HG02870 (cell line): ENCODE results near the gene CIT.
A peak's percentile ranks its signal among the peaks of the same experiment; 100 is the strongest.
"Not testable (repeated sequence)": the region's sequence is repeated elsewhere in the genome, so short reads cannot be mapped to it uniquely, and the experiment has no call there.

Experiments used
- ATAC-seq: cut with Tn5 transposase; IDR thresholded peaks from one replicate; pipeline ENCODE4 v1.9.1; 2021; ENCODE audit warnings: mild to moderate bottlenecking, moderate library complexity; ENCODE audit not compliant: unreplicated experiment

Gene CIT, protein sequence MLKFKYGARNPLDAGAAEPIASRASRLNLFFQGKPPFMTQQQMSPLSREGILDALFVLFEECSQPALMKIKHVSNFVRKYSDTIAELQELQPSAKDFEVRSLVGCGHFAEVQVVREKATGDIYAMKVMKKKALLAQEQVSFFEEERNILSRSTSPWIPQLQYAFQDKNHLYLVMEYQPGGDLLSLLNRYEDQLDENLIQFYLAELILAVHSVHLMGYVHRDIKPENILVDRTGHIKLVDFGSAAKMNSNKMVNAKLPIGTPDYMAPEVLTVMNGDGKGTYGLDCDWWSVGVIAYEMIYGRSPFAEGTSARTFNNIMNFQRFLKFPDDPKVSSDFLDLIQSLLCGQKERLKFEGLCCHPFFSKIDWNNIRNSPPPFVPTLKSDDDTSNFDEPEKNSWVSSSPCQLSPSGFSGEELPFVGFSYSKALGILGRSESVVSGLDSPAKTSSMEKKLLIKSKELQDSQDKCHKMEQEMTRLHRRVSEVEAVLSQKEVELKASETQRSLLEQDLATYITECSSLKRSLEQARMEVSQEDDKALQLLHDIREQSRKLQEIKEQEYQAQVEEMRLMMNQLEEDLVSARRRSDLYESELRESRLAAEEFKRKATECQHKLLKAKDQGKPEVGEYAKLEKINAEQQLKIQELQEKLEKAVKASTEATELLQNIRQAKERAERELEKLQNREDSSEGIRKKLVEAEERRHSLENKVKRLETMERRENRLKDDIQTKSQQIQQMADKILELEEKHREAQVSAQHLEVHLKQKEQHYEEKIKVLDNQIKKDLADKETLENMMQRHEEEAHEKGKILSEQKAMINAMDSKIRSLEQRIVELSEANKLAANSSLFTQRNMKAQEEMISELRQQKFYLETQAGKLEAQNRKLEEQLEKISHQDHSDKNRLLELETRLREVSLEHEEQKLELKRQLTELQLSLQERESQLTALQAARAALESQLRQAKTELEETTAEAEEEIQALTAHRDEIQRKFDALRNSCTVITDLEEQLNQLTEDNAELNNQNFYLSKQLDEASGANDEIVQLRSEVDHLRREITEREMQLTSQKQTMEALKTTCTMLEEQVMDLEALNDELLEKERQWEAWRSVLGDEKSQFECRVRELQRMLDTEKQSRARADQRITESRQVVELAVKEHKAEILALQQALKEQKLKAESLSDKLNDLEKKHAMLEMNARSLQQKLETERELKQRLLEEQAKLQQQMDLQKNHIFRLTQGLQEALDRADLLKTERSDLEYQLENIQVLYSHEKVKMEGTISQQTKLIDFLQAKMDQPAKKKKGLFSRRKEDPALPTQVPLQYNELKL (N-terminal part only)

DNA sequence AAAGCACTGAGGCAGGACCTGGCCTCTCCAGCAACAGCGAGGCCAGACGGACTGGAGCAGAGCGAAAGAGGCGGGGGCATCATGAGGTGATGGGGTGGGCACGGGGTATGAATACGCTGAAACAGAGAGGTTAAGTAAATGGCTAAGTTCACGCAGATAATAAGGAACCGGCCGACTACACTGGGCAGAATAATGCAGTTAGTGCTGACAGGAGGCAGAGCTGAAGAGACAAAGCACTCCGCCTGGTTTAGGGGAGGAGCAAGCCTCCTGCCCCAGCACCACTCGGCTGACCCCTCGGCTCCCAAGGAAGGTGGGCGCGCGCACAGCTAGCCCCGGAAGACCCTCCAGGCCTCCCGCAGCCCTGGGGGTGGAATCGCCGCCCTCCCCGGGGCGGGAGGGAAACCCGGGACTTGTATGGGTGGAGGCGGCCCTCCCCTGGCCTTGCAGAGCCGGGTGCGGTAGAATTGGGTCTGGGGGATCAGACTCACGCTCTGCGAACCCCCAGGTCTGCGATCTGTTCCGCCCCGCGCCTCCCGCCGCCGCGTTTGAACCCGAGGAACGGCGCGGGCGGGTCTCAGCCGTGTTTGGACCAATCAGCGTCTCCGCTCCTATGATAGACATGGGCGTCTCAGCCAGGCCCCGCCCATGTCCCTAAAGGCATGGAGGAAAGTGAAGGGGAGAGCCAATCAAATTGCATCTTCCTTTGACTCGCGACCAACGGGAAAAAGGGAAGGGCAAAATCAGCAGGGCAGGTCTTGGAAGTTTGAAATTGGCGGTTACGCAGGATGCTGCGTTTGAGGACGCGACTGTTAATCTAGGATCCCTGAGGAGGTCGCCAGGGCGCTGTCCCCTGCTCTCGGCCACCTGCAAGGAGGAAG lies at the start of gene CIT:
Gene CIT (minus strand): TSS at position 560 of the 878 bp plus-strand sequence. CDS start 1,152 bp downstream, outside the sequence.
- peak; percentile 100 for ATAC-seq

DNA sequence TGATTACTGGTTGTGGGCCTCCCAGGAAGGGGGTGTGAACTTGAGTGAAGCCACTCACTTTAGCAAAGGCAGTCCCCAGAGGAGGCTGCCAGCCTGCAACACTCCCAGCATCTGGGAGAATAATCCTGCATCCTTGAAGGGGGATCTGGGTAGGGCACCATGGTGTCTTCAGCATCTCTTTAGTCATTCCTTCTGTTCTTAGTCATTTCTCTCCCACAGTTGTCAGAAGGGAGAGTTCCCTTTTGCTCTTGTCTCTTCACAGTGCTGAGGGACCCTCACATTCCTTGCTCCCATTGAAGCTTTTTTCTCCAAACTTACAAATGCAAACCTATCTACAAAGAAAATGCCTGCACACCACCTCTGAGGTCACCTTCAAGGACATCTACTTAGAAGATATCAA lies 48.1 kb upstream of the CIT start:
- ATAC-seq = no peak

DNA sequence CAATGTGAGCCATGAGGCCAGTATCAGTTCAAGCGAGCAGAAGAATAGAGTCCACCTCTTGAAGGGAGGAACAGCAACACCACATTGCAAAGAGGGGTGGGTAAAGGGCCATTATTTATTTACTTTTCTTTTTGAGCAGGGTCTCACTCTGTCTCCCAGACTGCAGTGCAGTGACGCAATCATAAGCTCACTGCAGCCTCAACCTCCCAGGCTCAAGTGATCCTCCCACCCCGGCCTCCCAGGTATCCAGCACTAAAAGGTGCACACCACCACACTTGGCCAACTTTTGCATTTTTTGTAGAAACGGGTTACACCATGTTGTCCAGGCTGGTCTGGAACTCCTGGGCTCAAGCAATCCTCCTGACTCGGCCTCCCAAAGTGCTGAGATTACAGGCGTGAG lies 42.9 kb upstream of the CIT start:
- ATAC-seq = no peak

DNA sequence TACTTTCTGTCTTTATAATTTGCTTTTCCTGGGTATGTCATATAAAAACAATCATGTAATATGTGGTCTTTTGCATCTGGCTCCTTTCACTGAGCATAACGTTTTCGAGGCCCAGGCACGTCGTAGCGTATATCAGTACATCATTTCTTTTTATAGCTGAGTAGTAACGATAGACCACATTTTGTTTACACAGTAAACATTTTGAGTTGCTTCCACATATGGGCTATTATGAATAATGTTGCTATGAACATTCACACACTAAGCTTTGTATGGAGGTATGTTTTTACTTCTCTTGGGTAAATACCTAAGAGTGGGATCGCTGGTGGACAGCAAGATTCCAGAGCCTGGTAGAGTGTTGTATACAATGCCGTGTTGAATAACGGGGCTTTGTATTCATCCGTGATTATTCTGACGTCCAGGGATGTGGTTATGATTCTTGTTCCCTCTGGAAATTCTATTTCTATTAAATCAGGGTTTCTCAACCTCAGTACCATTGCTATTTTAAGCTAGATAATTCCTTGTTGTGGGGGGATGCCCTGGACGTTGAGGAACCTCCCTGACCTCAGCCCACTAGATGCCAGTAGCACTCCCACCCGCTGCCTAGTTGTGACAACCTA lies 38.9 kb upstream of the CIT start:
- no peak for ATAC-seq

DNA sequence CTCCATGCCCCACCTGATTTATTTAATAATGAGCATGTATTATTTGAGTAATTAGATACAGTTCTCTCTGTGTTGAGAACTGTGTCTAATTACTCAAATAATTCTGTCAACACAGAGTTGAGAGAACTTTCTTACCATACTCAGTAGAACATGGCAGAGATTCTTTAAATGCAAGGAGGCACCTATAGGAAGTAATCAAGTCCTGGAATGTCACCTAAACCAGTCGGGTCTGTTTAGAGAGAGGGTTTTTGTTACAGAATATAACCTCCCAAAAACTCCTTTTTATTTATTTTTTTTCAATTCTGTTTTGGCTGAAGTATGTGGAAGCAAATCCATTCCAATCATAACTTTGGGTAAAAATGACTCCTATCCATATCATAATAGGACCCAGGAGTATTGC lies 37.5 kb upstream of the CIT start:
- no peak for ATAC-seq

DNA sequence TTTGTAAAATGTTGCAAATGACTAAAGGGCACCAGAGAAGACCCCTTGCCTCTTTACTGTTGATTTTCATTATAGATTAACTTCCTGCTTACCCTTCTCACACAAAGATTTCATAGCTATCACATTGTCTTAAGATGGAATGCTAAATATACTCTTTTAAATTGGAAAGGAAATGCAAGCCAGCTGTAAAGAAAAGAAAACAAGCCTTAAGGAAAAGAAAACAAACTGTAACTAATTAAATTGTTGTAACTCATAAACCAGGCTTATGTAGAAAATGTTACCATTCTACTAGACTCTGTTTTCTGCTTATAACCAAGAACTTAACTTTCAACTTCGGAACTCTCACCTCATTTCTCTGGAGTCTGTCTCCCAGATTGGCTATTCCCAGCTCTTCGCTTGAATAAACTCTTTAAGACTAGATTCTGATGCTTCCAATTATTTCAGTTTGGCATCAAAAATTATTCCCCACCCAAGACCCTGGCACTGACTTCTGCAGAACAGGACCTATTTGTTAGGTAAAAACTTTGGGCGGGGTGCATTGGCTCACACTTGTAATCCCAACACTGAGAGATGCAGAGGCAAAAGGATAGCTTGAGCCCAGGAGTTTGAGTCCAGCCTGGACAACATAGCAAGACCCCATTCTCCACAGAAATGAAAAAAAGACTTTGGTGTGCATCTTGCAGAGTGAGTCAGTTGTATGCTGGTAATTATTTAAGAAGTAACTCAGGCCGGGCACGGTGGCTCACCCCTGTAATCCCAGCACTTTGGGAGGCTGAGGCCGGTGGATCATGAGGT lies 36.6 kb upstream of the CIT start:
- no peak for ATAC-seq

DNA sequence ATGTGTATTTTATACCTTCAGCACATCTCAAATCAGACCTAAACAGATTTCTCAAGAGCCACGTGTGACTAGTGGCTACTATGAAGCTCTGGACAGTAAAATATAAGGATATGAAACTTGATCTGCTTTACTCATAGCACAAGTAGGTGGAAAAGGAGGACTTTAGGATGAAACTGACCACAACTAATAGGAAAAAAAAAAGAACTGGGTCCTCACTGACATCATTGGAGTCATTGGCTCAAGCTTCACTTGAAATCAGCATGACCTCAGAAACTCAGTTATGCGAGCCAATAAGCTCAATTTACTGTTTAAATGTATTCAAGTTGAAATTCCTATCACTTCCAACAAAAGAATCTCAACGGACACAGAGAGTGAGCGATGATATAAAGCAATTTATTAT lies 34.1 kb upstream of the CIT start:
- ATAC-seq = no peak

DNA sequence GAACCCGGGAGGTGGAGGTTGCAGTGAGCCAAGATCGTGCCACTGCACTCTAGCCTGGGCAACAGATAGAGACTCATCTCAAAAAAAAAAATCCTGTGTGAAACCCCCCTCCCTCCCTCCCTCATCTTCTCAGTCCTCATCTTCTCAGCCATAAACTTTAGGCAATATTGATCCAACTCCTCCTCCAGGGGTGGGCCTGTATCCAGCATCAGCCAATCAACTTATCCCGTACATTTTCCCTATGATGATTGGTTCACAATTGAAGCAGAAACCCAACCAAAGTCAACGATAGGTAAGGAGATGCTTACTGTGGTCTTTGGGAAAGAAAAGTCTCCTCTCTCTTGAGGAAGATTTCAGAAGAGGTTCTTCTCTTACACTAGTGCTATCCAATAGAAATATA lies 33.5 kb upstream of the CIT start:
- no peak for ATAC-seq

DNA sequence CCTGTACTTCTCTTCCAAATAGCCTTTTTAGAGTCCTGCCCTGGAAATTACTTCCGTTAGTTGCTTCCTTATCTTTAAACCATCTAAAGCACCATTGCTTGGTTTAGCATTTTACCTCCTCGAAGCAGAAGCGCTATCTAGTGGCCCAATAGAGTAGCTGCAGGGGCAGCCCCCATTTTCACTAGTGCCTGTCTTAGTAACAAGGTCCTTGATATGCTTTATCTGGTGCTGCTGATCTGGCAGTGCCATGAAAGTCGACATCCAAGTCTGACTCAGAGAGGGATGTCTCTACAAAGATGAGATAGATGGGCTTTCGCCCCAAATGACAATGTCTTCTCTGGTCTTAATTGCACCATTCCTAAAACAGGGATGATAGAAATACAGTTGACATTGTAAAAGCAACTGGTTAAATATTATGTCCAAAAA lies 25.0 kb upstream of the CIT start:
- no peak for ATAC-seq

DNA sequence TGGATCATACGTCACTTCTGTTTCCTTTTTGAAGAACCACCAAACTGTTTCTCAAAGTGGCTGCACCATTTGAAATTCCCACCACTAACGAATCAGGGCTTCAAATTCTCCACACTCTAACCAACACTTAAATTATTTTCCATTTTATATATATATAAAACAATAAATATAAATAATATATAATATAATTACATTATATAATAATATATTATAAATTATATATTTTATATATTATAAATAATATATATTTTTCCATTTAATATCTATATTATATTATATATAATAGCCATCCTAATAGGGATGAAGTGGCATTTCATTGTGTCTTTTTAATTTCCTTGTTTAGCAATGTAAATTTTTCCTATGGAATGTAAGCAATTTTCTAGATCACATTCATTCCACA lies 24.6 kb upstream of the CIT start:
- ATAC-seq = no peak

DNA sequence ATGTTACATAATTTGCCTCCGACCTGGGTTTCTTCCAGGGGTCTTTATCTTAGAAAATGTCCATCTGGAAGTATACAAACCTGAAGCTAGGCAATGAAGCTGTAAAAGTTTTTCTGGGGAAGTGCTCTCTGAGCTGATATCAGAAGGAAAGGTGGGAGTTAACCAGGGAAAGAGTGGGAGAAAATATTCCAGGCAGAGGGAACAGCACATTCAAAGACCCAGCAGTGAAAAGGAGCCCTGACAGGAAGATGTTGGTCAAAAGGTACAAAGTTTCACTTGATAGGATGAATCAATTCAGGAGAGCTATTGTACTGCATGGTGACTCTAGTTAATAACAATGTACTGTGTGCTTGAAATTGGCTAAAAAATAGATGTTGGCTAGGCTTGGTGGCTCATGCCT lies 17.8 kb upstream of the CIT start:
- ATAC-seq = no peak

DNA sequence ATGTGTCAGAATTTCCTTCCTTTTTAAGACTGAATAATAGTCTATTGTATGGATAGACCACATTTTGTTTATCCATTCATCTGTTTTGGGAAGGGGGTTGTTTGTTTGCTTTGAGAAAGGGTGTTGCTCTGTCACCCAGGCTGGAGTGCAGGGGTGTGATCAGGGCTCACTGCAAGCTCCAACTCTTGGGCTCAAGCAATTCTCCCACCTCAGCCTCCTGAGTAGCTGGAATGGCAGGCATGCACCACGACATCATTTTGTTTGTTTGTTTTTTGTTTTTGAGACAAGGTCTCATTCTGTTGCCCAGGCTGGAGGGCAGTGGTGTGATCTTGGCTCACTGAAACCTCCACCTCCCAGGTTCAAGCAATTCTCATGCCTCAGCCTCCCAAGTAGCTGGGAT lies 15.5 kb upstream of the CIT start:
- not testable (repeated sequence) for ATAC-seq

DNA sequence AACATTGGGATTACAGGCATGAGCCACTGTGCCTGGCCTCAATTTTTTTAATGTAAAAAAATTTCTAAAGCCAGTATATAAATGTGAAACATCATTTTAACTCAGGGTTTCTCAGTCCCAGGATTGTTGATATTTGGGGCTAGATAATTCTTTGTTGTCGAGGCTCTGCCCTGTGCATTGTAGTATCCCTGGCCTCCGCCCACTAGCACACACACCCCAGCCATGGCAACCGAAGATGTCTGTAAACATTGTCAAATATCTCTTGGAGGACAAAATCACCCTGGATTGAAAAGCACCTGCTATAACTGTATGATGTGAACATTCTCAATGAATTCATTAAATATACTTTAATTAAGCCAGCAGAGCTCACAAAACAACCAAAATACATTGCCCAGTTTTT lies 8.4 kb upstream of the CIT start:
- no peak for ATAC-seq

DNA sequence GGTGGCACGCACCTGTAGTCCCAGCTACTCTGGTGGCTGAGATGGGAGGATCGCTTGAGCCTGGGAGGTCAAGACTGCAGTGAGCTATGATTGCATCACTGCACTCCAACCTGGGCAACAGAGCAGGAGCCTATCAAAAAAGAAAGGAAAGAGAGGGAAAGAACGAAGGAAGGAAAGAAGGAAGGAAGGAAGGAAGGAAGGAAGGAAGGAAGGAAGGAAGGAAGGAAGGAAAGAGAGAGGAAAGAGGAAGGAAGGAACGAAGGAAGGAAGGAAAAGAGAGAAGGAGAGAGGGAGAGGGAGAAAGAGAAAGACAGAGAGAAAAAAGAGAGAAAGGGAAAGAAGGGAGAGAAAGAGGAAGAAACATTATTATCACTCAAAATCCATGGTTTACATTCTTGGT lies 6.7 kb upstream of the CIT start:
- not testable (repeated sequence) for ATAC-seq

DNA sequence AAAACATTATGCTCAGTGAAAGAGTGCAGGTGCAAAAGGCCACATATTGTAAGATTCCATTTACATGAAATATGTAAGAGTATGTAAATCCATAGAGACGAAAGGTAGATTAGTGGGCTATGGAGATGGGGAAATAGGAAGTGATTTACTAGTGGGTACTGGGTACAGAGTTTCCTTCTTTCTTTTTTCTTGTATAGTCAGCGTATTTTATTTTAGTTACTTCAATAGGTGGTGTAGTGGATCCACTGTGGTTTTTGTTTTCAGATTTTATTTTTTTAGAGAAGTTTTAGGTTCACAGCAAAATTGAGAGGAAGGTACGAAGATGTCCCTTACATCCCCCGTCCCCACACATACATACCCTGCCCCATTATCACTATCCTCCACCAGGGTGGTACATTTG lies 6.1 kb upstream of the CIT start:
- ATAC-seq = no peak

DNA sequence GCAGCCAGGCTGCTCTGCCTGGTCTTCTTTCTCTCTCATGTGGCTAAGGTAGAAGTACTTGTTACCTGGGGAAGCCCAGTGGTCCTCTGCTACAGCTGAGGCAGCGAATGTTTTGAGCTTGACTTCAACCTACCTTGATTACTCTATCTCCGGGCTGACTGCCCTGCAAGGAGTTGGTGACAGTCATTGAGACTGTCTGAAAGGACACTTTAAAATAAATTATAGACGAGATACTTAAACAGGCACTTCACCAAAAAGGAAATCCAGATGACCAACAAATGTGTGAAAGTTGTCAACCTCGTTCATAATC lies 474 bp upstream of the CIT start:
- ATAC-seq = peak; percentile 43

DNA sequence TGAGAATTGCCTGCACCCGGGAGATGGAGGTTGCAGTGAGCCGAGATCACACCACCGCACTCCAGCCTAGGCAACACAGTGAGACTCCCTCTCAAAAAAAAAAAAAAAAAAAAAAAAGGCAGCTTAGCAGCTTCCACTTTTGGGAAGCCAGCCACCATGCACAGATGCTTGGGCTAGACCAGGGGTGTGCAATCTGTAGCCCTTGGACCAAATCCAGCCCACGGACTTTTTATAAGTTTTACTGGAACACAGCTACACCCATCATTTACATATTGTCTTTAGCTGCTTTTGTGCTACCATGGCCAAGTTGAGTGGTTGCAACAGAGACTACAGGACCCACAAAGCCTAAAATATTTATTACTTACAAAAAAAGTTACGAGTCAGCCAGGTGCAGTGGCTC lies 6.7 kb downstream of the CIT start:
- ATAC-seq = no peak

DNA sequence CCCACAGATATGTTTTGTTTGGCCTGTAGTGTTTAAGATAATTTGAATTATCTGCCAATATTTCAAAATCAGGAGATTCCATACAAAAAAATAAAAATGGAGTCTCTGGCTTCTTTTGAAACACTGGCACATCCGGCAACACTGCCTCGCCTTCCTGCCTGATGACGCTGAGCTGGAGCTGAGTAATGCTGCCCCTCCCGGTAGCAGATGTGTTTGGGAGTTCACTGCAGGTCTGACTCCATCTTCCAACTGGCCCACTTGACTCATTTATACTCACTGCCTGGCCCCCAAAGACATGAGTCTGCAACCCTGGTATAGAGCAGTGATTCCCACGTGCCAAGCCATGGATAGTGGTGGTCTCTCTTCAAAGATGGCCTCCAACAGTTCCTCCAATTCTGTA lies 7.4 kb downstream of the CIT start:
- ATAC-seq = no peak

DNA sequence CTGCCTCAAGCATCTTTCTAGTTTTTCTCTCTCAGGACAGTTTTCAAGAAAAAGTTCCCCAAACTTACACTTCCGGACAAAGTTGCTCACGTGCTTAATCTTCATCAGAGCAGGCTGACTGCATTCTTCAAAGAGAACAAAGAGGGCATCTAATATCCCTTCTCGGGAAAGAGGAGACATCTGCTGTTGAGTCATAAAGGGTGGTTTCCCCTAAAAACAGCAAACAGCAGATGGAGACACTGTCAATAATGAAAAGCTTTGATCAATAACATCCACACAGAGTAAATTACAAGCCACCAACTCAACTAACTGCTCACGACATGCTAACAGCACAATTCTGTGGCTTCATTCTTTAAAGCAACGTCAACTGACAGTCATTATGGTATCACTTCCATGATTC lies 8.1 kb downstream of the CIT start:
- ATAC-seq = no peak
